Naive thymus-derived CD8-positive, alpha-beta T cell (primary cell): ENCODE data around the gene FAM76A. TPM values are rescaled to one million over a fixed set of nuclear protein-coding genes. Genes with fewer than 3 reads are reported as not detected.
"Not testable (repeated sequence)": the region's sequence is repeated elsewhere in the genome, so short reads cannot be mapped to it uniquely, and the experiment has no call there.

Experiments
- ATAC-seq, 2 donors: fragments of 150-1000 bp; cut with Tn5 transposase in 1 of 2; sonication (Bioruptor Pico), chemical (Tn5 transposase) in 1 of 2; 1 replicate in 1 of 2; 2 replicates in 1 of 2; pipeline ENCODE4 v1.10.0; 2021; ENCODE audit warnings: mild to moderate bottlenecking in 2 of 2, moderate library complexity in 2 of 2
- POLR2A ChIA-PET: fragments of 350-600 bp; sonication (Branson Sonifier 250); formaldehyde crosslinking; loops from one replicate; lab custom pipeline; 2021; ENCODE audit warnings: antibody characterized with exemption; lab: Charles Lee
- DNase-seq, 10 donors: peaks; one replicate each; pipeline versions ENCODE4 v3.0.0 to v3.0.0-alpha.2; 2020 to 2022
- H3K27ac Mint-ChIP-seq, 10 donors: one replicate each; pipeline ENCODE4 v1.8.0; 2020 to 2022; ENCODE audit warnings: mild to moderate bottlenecking in 10 of 10, mixed read lengths in 10 of 10, moderate library complexity in 4 of 10, inconsistent platforms in 1 of 10
- H3K27me3 Mint-ChIP-seq, 5 donors: one replicate each; pipeline ENCODE4 v1.8.0; 2021 to 2022; ENCODE audit warnings: mixed read lengths in 5 of 5
- H3K36me3 Mint-ChIP-seq, 3 donors: one replicate each; pipeline ENCODE4 v1.8.0; 2020 to 2022; ENCODE audit warnings: mixed read lengths in 3 of 3, mild to moderate bottlenecking in 2 of 3, inconsistent platforms in 1 of 3
- H3K4me1 Mint-ChIP-seq, 4 donors: one replicate each; pipeline ENCODE4 v1.8.0; 2021 to 2022; ENCODE audit warnings: mixed read lengths in 4 of 4
- H3K4me3 Mint-ChIP-seq, 10 donors: one replicate each; pipeline ENCODE4 v1.8.0; 2020 to 2022; ENCODE audit warnings: mild to moderate bottlenecking in 10 of 10, mixed read lengths in 10 of 10, moderate library complexity in 6 of 10, inconsistent platforms in 1 of 10
- H3K9me3 Mint-ChIP-seq, 9 donors: one replicate each; pipeline ENCODE4 v1.8.0; 2020 to 2022; ENCODE audit warnings: mixed read lengths in 9 of 9, mild to moderate bottlenecking in 3 of 9, inconsistent platforms in 1 of 9, moderate library complexity in 1 of 9
- polyA plus RNA-seq, 3 donors: library from polyadenylated mRNA; unstranded; fragments of 300-500 nt; fragmentation: Illumina TruSeq; gene quantifications; one replicate each; pipeline ENCODE4 v1.2.3, GENCODE V29; 2021
- total RNA-seq, 8 experiments: library from RNA in 2 of 8; stranded (reverse) in 2 of 8; gene quantifications; one replicate each; pipeline ENCODE4 v1.2.3 and lab custom pipeline; 2021 to 2026

The FAM76A gene
- total and polyA plus RNA-seq, 5 experiments from 2014 or later = 8.2 to 21.5 (median 9.7) TPM

- ATAC-seq, H3K27ac Mint-ChIP-seq, H3K36me3 Mint-ChIP-seq, H3K4me3 Mint-ChIP-seq, DNase-seq, H3K27me3 Mint-ChIP-seq, POLR2A ChIA-PET, H3K4me1 Mint-ChIP-seq: not testable (repeated sequence)
- H3K9me3 Mint-ChIP-seq = peaks cover 0 to 11% (median 0%) of the 10 kb centered on the region in 9 donors
These were observed 28.9 kb upstream of the FAM76A start for GRCh38 chr1:27696835-27697234.

DNA sequence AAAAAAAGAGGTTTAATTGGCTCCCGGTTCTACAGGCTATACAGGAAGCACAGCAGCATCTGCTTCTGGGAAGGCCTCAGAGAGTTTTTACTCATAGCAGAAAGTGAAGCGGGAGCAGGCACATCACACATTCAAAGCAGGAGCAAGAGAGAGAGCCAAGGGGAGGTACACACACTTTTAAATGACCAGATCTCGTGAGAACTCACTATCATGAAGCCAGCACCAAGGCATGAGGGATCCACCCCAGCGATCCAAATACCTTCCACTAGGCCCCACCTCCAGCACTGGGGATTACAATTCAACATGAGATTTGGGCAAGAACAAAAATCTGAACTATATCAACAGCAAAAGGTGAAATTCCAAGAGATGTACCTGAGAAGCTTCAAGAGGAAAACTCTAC lies 20.8 kb upstream of the FAM76A start:
- no peaks in the 10 kb centered on the region for H3K4me1 Mint-ChIP-seq
- peak overlapping the region in 1 of 10 donors; percentile 51 for H3K27ac Mint-ChIP-seq
- no peak overlapping the region for H3K4me3 Mint-ChIP-seq
- H3K36me3 Mint-ChIP-seq = peaks cover 0 to 18% (median 17%) of the 10 kb centered on the region in 3 donors
- no peak for DNase-seq
- H3K27me3 Mint-ChIP-seq = peaks cover 0 to 10% (median 0%) of the 10 kb centered on the region in 5 donors
- POLR2A ChIA-PET = no interaction called here
- peaks cover 0 to 23% (median 9%) of the 10 kb centered on the region in 9 donors for H3K9me3 Mint-ChIP-seq
- no peak for ATAC-seq

DNA sequence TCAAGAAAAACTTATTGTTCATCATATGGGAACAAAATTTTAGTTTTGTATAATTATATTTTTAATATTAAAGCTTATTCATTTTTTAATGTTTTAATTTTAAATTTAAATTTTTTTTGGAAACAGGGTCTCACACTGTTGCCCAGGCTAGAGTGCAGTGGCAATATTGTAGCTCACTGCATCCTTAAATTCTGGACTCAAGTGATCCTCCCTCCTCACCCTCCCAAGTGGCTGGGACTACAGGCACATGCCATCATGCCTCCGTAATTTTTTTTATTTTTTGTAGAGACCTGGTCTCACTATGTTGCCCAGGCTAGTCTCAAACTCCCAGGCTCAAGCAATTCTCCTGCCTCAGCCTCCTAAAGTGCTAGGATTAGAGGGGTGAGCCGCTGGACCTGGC lies 20.2 kb upstream of the FAM76A start:
- POLR2A ChIA-PET = no interaction called here
- H3K4me1 Mint-ChIP-seq = no peaks in the 10 kb centered on the region
- no peak overlapping the region for H3K27ac Mint-ChIP-seq
- ATAC-seq (no peak), DNase-seq (no peak)
- peaks cover 0 to 23% (median 9%) of the 10 kb centered on the region in 9 donors for H3K9me3 Mint-ChIP-seq
- no peak overlapping the region for H3K4me3 Mint-ChIP-seq
- H3K36me3 Mint-ChIP-seq = peaks cover 0 to 18% (median 17%) of the 10 kb centered on the region in 3 donors
- H3K27me3 Mint-ChIP-seq = peaks cover 0 to 9% (median 0%) of the 10 kb centered on the region in 5 donors

DNA sequence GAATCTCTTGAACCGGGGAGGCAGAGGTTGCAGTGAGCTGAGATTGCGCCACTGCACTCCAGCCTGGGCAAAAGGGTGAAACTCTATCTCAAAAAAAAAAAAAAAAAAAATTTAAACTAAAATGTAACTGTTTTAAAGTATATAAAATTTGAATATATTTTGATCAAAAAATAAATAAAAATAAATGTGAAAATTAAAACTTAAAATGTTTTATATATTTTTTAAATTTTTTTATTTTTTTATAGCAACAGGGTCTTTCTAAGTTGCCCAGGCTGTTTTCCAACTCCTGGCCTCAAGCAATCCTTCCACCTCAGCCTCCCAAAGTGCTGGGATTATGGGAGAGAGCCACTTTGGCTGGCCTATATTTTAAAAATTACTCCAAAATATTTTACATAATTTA lies 15.2 kb upstream of the FAM76A start:
- Mint-ChIP-seq H3K27ac (no peak overlapping the region), H3K9me3 (peaks cover 0 to 2% (median 0%) of the 10 kb centered on the region in 9 donors), H3K36me3 (peaks cover 0 to 6% (median 0%) of the 10 kb centered on the region in 3 donors), H3K4me3 (no peak overlapping the region), H3K4me1 (peaks cover 0 to 16% (median 11%) of the 10 kb centered on the region in 4 donors), H3K27me3 (peaks cover 0 to 6% (median 4%) of the 10 kb centered on the region in 5 donors)
- DNase-seq = no peak
- POLR2A ChIA-PET = no interaction called here
- no peak for ATAC-seq

DNA sequence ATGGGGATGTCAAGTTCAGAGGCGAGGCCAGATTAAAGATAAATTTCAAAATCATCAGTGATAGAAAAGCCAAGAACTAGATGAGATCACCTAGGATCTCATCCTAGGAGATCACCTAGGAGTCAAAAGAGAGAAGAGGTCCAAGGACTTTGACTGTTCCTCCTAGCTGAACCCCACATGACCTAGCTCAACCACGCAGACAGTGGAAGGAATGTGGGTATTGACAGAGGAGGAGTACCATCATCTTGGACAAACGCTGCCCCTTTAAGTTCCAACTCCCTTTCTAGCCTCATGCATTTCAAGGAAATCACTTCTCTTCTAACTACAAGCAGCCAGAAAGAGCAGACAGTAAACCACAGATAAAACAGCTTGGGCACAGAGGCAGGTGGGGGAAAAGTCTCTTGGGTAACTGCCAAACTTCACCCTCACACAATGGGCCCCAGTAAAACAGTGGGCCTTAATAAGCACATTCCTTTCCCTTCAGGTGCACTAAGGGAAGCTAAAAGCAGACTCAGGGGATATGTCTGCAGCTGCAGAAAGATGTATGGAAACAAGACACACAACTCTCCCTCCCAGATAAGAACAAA lies 12.5 kb upstream of the FAM76A start:
- POLR2A ChIA-PET = no interaction called here

DNA sequence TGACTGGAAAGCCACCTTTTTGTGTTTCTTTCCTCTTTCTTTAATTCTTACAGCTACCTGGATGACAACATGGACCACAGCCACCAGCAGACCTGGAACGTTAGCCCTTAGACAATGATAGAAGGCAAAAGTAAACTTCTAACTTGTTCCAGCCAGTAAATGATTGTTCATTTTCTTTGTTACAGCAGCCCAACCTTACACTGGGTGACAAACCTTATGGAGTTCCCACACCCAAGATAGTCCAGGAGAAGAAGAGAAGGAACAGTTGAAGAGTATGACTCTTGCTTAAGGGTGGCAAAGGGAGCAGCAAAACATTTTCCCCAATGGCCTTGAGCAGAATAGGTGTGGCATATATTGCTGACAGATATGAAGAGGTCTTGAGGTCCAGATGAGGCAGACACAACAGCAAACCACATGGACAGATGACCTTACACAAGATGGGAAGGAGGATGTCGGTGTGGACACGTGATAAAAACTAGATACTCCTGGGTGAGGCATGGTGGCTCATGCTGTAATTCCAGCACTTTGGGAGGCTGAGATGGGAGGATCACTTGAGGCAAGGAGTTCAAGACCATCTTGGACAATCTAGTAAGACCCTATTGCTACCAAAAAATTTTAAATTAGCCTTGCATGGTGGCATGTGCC lies 11.8 kb upstream of the FAM76A start:
- no peak overlapping the region for H3K4me3 Mint-ChIP-seq
- peak overlapping the region in 1 of 10 donors; percentile 39 for H3K27ac Mint-ChIP-seq
- DNase-seq (no peak), ATAC-seq (no peak)
- H3K27me3 Mint-ChIP-seq = peaks cover 8 to 20% (median 15%) of the 10 kb centered on the region in 5 donors
- peaks cover 0 to 12% (median 9%) of the 10 kb centered on the region in 9 donors for H3K9me3 Mint-ChIP-seq
- peaks cover 0 to 16% (median 11%) of the 10 kb centered on the region in 4 donors for H3K4me1 Mint-ChIP-seq
- peaks cover 0 to 9% (median 8%) of the 10 kb centered on the region in 3 donors for H3K36me3 Mint-ChIP-seq
- POLR2A ChIA-PET = no interaction called here

More for the DNA sequence above, 12.5 kb upstream of the FAM76A start:
- H3K4me1 Mint-ChIP-seq = peaks cover 0 to 16% (median 11%) of the 10 kb centered on the region in 4 donors
- H3K9me3 Mint-ChIP-seq = peaks cover 0 to 12% (median 9%) of the 10 kb centered on the region in 9 donors
- no peak for ATAC-seq
- H3K27ac Mint-ChIP-seq = peak overlapping the region in 4 of 10 donors; percentile 0 to 70 (median 24)
- H3K4me3 Mint-ChIP-seq = no peak overlapping the region
- H3K36me3 Mint-ChIP-seq = peaks cover 0 to 13% (median 8%) of the 10 kb centered on the region in 3 donors
- peaks cover 8 to 20% (median 15%) of the 10 kb centered on the region in 5 donors for H3K27me3 Mint-ChIP-seq
- DNase-seq = no peak

DNA sequence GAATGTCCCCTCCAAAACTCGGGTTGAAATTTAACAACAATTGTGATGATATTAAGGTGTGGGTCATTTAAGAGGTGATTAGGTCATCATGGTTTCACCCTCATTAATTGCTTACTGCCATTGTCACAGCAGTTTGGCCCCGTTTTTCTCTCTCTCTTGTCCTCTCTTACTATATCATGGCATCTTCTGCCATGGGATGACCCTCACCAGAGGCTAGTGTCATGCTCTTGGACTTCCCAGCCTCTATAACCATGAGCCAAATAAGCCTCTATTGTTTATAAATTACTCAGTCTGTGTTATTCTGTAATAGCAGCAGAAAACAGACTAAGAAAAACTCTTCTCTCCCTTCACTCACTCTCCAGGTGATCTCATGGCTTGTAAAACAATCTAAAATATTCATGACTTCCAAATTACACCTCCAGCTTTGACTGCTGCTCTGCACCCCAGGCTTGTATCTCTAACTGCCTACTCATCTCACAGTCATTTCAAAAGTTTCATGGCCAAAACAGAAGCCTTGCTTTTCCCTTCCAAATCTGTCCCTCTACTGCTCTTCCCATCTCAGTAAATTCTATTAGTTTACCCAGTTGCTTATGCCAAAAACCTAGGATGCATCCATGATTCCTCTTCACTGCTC lies 9.4 kb upstream of the FAM76A start:
- ATAC-seq (no peak), DNase-seq (no peak)
- POLR2A ChIA-PET = no interaction called here
- peak overlapping the region in 1 of 10 donors; percentile 37 for H3K27ac Mint-ChIP-seq
- H3K4me3 Mint-ChIP-seq = no peak overlapping the region
- peaks cover 2 to 16% (median 11%) of the 10 kb centered on the region in 4 donors for H3K4me1 Mint-ChIP-seq
- H3K27me3 Mint-ChIP-seq = peaks cover 8 to 22% (median 15%) of the 10 kb centered on the region in 5 donors
- H3K36me3 Mint-ChIP-seq = peaks cover 0 to 9% (median 8%) of the 10 kb centered on the region in 3 donors
- H3K9me3 Mint-ChIP-seq = peaks cover 0 to 12% (median 9%) of the 10 kb centered on the region in 9 donors

- peak in 2 of 10 donors; percentile 10 to 17 for DNase-seq
- H3K36me3 Mint-ChIP-seq = peaks cover 0 to 9% (median 8%) of the 10 kb centered on the region in 3 donors
- H3K9me3 Mint-ChIP-seq = peaks cover 0 to 12% (median 9%) of the 10 kb centered on the region in 9 donors
- peaks cover 0 to 2% (median 1%) of the 10 kb centered on the region in 4 donors for H3K4me1 Mint-ChIP-seq
- no peak overlapping the region for H3K4me3 Mint-ChIP-seq
- POLR2A ChIA-PET = no interaction called here
- peak; percentile 60 to 61 for ATAC-seq
- H3K27me3 Mint-ChIP-seq = peaks cover 8 to 19% (median 15%) of the 10 kb centered on the region in 5 donors
- peak overlapping the region in 4 of 10 donors; percentile 1 to 54 (median 36) for H3K27ac Mint-ChIP-seq
These were observed 6.2 kb upstream of the FAM76A start for GRCh38 chr1:27719286-27720251.

- H3K36me3 Mint-ChIP-seq = peaks cover 0 to 21% (median 8%) of the 10 kb centered on the region in 3 donors
- H3K9me3 Mint-ChIP-seq = no peaks in the 10 kb centered on the region
- ATAC-seq = no peak
- peak in 3 of 10 donors; percentile 5 to 64 (median 17) for DNase-seq
- peaks cover 0 to 2% (median 0%) of the 10 kb centered on the region in 5 donors for H3K27me3 Mint-ChIP-seq
- H3K4me1 Mint-ChIP-seq = peaks cover 11 to 31% (median 19%) of the 10 kb centered on the region in 4 donors
- POLR2A ChIA-PET = interaction anchor here (0.5 to 2.3 kb wide), 18 partner anchors 15 to 1011 kb away, joined by 3 to 34 read pairs (median 3); partner anchors contain the start of genes GPN2, IFI6, PPP1R8 and STX12
- peak overlapping the region; percentile 84 to 95 (median 91) for H3K4me3 Mint-ChIP-seq
- H3K27ac Mint-ChIP-seq = peak overlapping the region; percentile 88 to 100 (median 99)
These were observed 794 bp upstream of the FAM76A start for GRCh38 chr1:27724961-27725373.

DNA sequence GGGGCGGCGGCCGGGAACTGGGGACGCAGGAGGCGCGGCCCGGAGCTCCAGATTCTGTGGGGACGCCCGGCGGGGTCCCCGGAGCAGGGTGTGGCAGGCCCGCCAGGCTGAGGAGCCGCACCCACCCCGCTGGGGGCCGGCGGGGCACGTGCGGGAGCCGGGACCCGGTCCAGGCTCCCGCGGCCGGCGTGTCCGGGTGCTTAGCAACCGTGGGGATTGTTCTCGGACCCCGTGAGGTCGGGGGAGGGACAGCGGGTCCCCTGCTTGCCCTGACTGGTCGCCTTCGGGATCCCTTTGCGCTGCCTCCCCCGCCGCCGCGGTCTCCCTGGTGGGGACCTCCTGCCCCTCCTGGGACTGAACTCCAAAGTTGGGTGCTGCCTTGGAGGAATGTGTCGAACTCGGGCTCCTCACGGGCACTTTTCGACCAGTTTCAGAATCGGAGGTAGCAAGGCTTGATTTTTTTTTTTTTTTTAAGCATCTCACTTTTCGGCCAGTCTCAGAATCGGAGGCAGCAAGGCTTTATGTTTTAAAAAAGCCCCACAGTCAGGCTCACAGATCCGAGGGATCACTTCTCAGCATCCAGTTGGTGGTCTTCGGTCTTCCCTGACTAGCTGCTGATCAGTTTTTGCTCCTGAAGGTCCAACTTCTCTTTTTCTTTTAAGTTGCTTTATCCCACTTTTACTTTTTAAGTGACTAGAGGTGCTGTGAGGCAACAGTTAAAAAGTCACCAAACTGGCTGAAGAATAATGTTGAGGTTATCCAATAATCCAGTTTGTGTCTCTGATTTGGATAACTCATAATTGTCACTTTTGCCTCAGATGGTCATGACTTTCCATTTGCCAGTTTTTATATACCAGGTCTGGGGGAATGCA lies 648 bp downstream of the FAM76A start:
- Mint-ChIP-seq H3K9me3 (no peaks in the 10 kb centered on the region), H3K27me3 (no peaks in the 10 kb centered on the region), H3K36me3 (peaks cover 0 to 35% (median 11%) of the 10 kb centered on the region in 3 donors), H3K4me1 (peaks cover 12 to 36% (median 22%) of the 10 kb centered on the region in 4 donors), H3K4me3 (peak overlapping the region; percentile 71 to 89 (median 84)), H3K27ac (peak overlapping the region; percentile 48 to 100 (median 88))
- ATAC-seq (no peak), DNase-seq (peak in 5 of 10 donors; percentile 13 to 65 (median 28))
- POLR2A ChIA-PET = interaction anchor here (0.7 to 2.3 kb wide), 18 partner anchors 14 to 1455 kb away, joined by 3 to 34 read pairs (median 3); partner anchors contain the start of genes GPN2, IFI6, PPP1R8 and SRSF4
